SKM-1 (cell line): Measurements from ENCODE around the gene RNU6-9.

Experiments used
- DNase-seq: peaks from one replicate; lab custom pipeline; 2025; ENCODE audit not compliant: unreplicated experiment; lab: John Stamatoyannopoulos, UW

Gene RNU6-9

DNA sequence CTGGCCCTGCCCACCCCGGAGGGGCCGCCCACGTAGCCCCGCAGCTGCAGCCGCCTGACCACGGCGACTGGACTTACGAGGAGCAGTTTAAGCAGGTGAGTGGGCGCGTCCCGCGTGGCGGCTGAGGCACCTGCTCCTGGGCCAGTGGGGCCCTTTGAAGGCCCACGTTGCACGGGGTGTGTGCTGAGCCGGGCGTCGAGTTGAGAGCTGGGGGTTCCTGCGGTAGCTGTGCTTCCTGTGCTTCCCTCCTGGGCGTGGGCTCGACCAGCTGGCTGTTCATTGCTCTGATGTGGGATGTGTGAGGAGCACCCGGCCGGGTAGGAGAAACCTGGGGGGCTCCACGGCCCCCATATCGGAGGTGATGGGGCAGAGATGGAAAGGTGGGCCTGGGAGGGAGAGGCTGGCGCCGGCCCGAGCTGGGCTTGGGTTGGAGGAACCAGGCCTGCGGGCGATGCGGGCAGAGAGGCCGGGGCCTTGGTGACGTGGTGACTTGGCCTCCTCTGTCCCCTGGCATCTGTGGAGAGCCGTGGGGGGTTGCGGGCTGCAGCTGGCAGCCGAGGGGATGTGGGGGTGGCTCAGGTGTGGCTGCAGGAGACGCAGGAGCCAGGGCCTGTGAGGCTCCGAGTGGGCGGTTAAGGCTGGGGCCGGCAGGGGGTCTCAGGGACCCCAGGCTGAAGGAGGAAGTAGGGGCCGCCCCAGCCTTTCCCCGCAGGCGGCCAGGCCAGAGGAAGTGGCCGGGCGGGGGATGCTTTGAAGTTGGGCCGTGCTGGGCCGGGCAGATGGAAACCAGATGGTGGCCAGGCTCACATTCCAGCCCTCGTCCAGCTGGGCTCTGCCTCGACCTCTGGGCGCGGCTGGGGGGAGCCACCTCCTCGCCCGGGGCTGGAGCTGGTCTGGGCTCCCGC is 39.6 kb downstream of the RNU6-9 start:
- no peak for DNase-seq

DNA sequence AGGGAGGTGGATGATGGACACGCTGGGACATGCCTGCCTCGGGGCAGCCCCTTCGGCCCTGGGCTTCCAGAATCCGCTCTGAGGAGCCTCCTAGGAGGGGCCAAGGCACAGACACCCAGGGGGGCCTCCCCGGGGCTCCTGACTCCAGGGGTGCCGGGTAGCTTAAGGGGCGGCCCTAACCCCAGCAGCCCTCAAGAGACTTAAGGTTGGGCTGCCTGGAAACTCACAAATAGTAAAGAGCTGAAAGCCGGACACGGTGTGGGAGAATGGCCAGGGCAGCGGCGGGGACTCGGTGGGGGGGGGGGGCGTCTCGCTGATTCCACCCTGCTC is 40.2 kb downstream of the RNU6-9 start:
- DNase-seq = no peak

DNA sequence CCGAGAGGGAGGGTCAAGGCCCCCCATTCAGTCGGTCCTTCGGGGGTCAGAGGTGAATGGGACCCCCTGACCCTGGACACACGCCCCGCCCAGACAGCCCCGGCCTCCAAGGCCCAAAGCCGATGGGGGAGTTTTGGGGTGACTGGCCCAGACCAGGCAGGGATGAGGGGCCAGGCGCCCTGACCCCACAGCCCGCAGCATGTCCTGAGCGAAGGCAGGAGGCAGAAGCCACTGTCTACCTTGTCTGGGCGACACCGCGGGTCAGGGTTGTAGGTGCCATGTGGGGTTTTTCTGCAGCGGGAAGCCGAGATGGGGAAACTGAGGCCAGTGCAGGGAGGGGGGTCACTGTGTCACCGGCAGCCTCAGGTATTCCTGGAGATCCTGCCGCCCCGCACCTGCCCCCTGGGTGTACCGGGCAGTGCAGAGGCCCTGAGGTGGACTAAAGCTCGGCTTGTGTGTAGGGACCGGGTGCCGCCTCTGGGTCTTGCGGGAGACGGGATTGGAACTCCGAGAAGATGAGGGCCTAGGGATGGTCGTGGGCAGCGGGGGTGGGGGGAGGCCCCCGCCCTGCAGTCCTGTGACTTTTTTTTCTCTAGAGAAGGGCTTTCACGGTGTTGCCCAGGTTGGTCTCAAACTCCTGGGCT is 41.0 kb downstream of the RNU6-9 start:
- no peak for DNase-seq

DNA sequence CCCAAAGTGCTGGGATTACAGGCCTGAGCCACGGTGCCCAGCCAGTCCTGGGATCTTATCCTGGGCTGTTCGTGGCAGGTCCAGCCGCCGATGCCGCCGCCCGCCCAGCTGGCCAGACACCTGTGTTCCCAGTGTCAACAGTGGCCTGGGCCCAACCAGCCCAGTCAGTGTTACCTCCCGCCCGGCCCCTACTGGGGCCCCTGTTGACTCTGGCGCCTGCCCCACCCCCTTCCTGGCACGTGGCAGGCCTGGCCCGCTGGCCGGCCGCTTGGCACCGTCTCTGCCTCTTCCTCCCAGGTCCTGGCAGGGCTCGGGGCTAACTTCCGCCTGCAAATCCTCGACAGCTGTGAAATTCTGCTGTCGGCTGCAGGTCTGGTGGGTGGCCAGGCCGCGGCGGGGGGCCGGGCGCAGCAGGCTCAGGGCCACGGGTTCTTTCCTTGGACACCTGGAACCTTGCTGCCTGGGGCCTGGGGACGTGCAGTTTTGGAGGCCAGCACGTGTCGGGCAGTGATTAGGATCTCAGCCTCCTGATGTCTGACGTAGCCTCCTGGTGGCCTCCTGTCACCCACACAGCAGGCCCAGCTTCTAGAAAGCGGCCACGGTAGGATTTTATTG is 41.7 kb downstream of the RNU6-9 start:
- no peak for DNase-seq

DNA sequence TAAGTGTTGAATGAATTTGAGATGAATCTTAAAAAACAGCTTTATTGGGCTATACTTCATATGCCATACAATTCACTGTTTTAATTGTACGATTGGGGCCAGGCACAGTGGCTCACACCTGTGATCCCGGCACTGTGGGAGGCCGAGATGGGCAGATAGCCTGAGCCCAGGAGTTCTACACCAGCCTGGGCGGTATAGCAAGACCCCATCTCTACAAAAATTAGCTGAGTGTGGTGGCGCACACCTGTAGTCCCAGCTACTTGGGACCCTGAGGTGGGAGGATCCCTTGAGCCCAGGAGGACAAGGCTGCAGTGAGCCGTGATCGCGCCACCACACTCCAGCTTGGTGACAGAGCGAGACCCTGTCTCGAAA is 42.9 kb downstream of the RNU6-9 start:
- DNase-seq = no peak

DNA sequence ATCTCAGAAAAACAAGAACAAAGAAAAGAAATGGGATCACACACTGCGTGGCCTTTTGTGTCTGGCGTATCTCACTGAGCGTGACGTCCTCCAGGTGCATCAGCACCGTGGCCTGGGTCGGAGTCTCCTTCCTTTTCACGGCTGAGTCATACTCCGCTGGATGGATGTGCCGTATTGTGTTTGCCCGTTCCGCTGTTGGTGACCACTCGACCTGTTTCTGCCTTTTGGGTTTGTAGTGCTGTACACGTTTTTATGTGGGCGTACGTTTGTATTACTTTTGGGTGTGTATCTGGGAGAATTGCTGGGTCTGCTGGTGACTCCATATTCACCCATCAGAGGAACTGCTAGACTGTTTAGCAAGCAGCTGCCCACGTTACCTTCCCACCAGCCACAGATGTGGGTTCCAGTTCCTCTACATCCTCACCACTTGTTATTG is 44.0 kb downstream of the RNU6-9 start:
- no peak for DNase-seq

DNA sequence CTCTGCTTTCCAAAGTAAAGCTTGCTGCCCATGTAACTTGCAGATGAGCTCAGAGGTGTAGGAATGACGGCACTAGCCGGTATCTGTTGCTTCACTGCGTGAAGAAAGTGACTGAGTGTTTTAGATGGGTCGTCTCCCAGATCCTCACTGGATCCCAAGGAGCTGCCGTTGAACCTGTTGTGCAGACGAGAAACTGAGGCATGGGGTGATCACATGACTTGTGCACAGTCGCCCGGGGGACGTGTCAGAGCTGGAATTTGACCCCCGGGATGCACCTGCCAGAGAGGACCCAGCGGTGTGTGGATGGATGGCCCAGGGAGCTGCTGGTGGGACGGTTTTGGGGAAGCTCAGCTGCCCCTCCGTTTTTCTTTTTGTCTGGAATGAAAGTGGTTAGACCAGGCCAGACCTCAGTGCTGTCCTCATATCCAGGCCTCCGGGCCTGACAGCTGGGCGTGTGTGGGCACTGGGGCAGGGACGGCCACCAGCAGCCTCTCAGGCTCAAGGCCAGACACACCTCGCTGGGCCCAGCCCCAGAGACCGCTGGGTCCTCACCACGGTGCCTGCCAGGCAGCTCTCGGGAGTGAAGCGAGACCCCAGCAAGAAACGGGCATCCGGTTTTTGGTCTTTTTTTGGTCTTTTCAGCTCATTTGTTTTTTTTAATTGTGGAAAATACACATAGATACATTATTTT is 45.1 kb downstream of the RNU6-9 start:
- no peak for DNase-seq

DNA sequence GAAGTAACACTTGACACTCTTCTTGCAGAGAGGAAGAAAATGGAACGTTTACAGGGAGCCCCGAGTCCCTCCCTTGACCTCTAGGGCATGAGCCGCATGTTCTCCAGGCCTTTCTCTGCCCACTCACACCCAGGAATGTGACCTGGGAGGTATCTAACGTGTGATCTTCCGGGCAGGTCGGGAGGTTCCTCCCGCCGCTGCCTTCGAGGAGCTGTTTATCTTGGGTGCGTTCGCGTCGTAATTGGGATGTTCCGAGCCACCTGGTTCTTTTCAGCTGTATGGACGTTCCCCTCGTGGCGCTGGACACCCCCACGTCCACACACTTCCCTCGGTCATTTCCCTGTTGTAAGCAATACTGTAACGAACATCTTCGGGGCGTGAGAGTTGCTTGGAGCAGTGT is 46.2 kb downstream of the RNU6-9 start:
- no peak for DNase-seq

DNA sequence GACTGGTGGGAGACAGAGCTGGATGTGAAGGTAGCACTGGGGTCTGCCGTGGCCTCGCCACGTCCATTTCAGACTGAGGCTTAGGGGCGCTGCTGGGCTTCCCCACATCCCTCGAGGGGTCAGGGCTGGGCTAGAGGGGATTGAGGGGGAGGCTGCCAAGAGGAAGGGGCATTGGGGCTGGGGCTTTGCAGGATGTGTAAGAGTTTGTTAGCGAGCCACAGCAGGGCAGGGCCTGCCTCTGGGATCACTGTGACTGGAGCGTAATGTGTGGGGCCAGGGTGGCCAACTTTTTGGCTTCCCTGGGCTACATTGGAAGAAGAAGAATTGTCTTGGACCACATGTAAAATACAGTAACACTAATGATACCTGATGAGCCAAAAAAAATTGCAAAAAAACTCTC is 46.6 kb downstream of the RNU6-9 start:
- no peak for DNase-seq

DNA sequence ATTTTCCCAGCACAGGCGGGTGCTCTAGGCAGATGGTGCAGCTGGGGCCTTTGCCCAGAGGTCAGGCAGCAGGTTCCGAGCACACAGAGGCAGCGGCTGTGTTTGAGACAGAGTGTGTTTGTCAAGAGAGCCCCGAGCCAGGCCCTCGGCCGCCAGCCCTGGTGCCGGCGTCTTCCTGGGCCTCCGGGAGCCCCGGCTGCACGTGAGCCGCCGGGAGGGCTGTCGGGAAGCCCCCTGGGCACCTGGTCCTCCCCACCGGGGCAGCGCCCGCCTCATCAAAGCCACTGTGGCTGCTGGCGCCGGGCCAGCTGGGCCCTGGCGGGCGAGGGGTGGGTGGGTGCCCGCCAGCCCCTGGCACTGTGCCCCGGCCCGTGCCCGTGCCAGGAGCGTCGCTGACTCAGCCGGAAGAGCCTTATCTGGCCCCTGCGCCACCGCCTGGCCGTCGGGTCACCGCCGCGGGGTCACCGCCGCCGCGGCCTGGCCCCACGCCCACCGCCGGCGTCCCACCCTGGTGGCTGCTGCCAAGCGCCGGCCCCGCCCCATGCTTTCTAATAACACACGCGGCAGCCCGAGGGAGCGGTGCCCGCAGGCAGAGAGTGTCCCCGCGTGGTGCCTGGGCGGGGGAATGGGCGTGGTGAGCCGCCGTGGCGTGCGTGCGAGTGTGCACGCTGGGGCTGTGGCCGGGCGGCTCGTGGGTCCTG is 47.5 kb downstream of the RNU6-9 start:
- no peak for DNase-seq

DNA sequence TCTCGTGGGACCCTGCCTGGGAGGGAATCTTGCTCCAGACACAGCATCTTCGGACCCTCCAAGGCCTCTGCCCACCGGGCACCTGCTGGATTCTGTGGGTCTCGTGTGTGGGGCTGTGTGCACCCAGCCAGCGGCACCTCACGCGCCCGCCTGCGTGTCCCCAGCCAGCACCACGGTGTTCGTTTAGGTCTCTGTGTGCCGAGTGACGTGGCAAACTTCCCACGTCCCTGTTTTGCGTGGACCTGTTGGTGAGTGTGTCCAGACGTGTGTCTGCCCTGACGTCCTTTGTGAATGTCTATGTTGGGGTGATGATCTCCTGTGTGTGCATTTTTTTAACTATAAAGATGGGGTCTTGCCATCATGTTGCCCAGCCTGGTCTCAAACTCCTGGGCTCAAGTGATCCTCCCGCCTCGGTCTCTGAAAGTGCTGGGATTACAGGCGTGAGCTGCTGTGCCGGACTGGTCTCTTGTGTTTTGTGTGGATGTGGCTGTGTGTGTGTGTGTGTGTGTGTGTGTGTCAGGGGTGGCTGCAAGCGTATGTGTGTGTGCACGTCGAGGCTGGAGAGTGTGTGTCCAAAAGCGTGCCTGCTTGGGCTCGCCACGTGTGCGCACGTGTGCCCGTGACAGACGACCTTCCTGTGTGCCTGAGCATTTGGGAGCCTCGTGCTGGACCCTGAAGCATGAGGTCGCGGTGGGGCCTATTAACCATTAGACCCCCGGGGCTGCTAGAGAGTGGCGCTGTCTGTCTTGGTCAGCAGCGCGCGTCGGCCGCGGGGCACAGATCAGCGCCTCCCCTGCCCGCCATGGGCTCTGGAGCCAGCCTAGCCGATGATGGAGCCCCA is 48.2 kb downstream of the RNU6-9 start:
- no peak for DNase-seq

DNA sequence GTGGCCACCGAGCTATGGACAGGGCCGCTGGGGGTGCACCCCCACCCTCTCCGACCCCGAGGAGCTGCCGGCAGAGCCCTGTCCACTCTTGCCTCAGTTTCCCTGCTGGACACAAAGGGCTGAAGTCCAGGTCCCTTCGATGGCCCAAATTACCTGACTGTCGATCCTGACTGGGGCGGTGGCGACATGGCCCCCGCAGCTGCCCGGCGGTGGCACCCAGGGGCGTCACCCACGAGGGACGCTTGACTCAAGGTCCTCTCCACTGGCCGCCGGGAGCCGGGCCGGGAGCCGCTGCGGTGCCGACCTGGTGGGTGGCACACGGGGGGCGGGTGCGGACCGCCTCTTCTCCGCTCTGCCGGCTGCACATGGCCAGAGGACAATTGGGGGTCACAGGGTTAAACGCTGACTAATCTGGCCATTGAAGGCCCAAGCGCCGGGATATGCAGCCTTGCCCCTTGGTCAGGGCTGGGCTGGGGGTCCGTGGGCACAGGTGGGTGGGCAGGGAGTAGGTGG is 48.9 kb downstream of the RNU6-9 start:
- no peak for DNase-seq
